ENCODE results near the gene PRICKLE2.

DNA sequence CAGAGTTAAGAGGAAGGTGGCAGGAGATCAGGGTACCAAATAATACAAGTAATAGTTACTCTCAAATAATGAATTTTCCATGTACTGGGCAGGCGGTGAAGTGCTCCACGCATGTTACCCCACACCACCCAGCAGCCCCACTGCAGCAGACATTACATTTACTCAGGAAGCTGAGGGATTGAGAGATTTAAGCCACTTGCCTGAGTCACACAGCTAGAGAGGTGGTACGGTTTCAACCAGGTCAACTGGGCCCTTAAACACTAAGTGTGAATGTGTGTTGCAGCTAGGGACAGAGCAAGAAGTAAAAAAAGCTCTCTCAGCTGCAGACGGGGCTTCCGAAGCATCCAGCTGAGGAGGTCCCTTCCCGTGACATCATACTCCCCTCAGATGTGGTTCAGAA lies 91.3 kb downstream of the PRICKLE2 start:
- TF ChIP-seq EZH2 (IDR thresholded peaks at IDR 0.05; ENCODE audit: borderline replicate concordance, low read depth, low read length, severe bottlenecking) (no peak), POLR2AphosphoS5 (IDR thresholded peaks at IDR 0.05; ENCODE audit: insufficient read depth, low read depth, low read length) (no peak), CTCF (IDR thresholded peaks at IDR 0.05; ENCODE audit: extremely low read depth in 1 of 2, insufficient read depth in 1 of 2, low read depth in 1 of 2, low read length in 2 of 2) (no peak), POLR2A (IDR thresholded peaks at IDR 0.05; ENCODE audit: low read depth, low read length) (no peak), JUN (IDR thresholded peaks at IDR 0.05; ENCODE audit: borderline replicate concordance, insufficient read depth, insufficient read length, low read depth) (no peak)
- TF ChIP-seq, protein P1, sequence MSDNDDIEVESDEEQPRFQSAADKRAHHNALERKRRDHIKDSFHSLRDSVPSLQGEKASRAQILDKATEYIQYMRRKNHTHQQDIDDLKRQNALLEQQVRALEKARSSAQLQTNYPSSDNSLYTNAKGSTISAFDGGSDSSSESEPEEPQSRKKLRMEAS (IDR thresholded peaks at IDR 0.05; ENCODE audit: insufficient read depth, insufficient read length) = no peak
